HG03066 (cell line): Measurements from ENCODE around the gene PRTG.

Experiments used
- ATAC-seq: cut with Tn5 transposase; IDR thresholded peaks from one replicate; pipeline ENCODE4 v1.9.1; 2021; ENCODE audit warnings: low read depth; ENCODE audit not compliant: unreplicated experiment

Gene PRTG

DNA sequence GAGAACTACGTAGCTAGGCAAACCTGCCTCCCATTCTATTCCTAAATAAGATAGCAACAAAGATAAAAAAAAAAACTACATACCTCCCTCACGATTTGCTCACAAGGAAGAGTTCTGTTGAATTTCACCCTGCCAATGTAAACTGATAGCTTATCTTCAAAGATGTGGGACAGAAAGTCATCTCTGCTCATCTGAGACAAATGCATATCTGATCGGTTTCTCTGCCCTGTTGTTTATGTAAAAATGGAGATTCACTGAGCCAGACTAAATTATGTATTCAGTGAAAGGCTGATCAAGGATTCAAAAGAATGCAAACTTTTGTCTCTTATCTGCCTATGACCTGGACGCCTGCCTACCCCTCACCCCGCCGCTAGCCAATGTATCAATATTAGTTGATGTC lies 166.0 kb downstream of the PRTG start:
- no peak for ATAC-seq

DNA sequence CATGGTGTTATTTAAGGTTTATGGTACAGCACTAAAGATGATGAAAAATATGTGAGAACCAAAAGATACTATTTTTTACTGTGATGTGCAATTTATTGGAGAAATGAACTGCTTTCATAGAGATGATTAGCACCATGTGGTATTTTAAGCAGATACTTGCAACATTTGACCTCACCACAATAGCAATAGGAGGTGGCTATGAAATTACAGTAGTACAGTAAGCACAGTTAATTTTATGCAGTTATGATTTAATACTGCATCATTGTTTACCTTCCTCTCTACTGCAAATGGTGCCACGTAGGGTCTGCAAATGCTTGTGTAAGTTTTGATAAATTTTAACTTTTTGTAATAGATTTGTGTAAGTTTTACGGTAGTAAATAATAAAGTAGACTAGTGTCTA lies 168.9 kb downstream of the PRTG start:
- ATAC-seq = no peak

DNA sequence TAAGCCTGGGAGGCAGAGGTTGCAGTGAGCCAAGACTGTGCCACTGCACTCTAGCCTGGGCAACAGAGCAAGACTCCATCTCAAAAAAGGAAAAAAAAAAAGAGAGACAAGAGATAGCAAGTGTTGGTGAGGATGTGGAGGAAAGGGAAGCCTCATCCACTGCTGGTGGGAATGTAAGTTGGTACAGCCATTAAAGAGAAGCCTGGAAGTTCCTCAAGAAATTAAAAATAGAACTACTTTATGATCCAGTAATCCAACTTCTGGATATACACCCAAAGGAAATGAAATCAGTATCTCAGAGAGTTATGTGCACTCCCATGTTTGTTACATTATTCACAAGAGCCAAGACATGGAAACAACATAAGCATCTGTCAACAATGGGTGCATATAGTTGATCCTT lies 169.7 kb downstream of the PRTG start:
- ATAC-seq = no peak

DNA sequence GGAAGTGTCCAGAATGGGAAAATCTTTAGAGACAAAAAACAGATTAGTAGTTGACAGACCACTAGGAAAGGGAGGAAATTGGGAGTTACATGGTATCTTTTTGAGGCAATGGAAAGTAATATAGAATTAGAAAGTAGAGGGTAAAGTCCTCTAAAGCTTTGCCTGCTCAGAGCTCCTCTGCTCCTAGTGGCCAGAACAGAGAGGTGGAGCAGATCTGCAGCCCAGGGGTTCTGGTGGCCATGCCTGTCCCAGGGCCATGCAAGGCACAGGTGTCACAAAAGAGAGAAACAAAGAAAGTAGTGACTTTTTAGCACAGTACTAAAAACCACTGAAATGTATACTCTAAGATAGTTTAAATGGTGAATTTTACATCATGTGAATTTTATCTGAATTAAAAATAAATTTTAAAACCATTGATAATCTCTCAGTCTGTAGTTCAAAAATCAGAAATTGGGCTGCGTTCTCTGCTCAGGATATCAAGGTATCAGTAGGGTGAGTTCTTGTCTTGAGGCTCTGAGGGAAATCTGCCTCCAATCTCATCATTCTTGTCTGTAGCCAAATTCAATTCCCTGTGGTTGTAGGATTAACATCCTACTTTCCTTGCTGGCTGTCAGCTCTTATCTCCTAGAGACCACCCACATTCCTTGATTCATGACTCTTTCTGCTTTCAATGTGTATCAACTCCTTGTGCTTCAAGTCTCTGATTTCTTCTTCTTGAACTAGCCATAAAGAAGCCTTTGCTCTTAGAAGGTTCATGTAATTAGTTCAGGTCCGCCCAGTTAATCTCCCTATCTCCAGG lies 178.4 kb downstream of the PRTG start:
- no peak for ATAC-seq

DNA sequence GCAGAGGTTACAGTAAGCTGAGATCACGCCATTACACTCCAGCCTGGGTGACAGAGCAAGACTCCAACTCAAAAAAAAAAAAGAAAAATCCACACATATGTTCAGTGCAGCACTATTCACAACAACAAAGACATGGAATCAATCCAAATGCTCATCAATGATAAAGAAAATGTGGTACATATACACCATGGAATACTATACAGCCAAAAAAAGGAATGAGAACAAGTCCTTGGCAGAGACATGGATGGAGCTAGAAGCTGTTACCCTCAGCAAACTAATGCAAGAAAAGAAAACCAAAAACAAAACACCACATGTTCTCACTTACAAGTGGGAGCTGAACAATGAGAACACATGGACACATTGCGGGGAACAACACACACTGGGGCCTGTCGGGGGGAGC lies 180.4 kb downstream of the PRTG start:
- no peak for ATAC-seq
